A673 (cell line): ENCODE measurements around the gene ANKRD18B. TPM values are rescaled to one million over a fixed set of nuclear protein-coding genes. Genes with fewer than 3 reads are reported as not detected.
A peak's percentile ranks its signal among the peaks of the same experiment; 100 is the strongest.
"Not testable (repeated sequence)": the region's sequence is repeated elsewhere in the genome, so short reads cannot be mapped to it uniquely, and the experiment has no call there.

Experiments
- BruUV-seq: library from RNA; stranded (reverse); fragments of 400-500 nt; replicated peaks from 2 replicates; lab custom pipeline; 2021; lab: Mats Ljungman, UMichigan
- CTCF ChIA-PET: fragments of 300-600 bp; sonication (Branson Sonifier 250); formaldehyde crosslinking; loops from one replicate; lab custom pipeline; 2022; ENCODE audit warnings: antibody characterized with exemption; lab: Charles Lee
- POLR2A ChIA-PET: fragments of 300-600 bp; sonication (Branson Sonifier 250); formaldehyde crosslinking; loops from one replicate; lab custom pipeline; 2022; ENCODE audit warnings: antibody characterized with exemption; ENCODE audit not compliant: low non-redundant PET; lab: Charles Lee
- DNase-seq: peaks from one replicate; pipeline ENCODE4 v3.0.0-alpha.2; 2015; ENCODE audit warnings: low spot score
- H3K27ac ChIP-seq: fragments of 200-600 bp; sonication (generic); 2 replicates; pipeline ENCODE4 v1.5.1; 2016; ENCODE audit warnings: mixed run types, low read depth, mild to moderate bottlenecking, mixed read lengths, antibody characterized with exemption, low read length; ENCODE audit not compliant: poor library complexity, severe bottlenecking
- H3K27me3 ChIP-seq: fragments of 200-600 bp; sonication (generic); replicated peaks from 2 replicates; pipeline ENCODE4 v1.6.1; 2017; ENCODE audit warnings: mixed run types, low read depth, mild to moderate bottlenecking, mixed read lengths, antibody characterized with exemption, low read length; ENCODE audit not compliant: insufficient read depth, poor library complexity
- H3K36me3 ChIP-seq: fragments of 200-600 bp; sonication (generic); 2 replicates; pipeline ENCODE4 v1.6.1; 2016; ENCODE audit warnings: mixed run types, mild to moderate bottlenecking, mixed read lengths, antibody characterized with exemption, low read length; ENCODE audit not compliant: insufficient read depth, poor library complexity, severe bottlenecking
- H3K4me1 ChIP-seq: fragments of 200-600 bp; sonication (generic); 2 replicates; pipeline ENCODE4 v1.6.1; 2017; ENCODE audit warnings: mixed run types, mild to moderate bottlenecking, mixed read lengths, antibody characterized with exemption, low read length; ENCODE audit not compliant: insufficient read depth, poor library complexity, severe bottlenecking
- H3K4me3 ChIP-seq: fragments of 200-600 bp; sonication (generic); 2 replicates; pipeline ENCODE4 v1.5.1; 2016; ENCODE audit warnings: low read depth, mixed run types, mild to moderate bottlenecking, mixed read lengths, low read length; ENCODE audit not compliant: poor library complexity, severe bottlenecking
- H3K9me3 ChIP-seq: fragments of 200-600 bp; sonication (generic); 2 replicates; pipeline ENCODE4 v1.6.1; 2016; ENCODE audit warnings: mixed run types, low read depth, mild to moderate bottlenecking, mixed read lengths, antibody characterized with exemption, low read length; ENCODE audit not compliant: poor library complexity, severe bottlenecking
- CTCF ChIP-seq: fragments of 300-800, 200-600 bp; sonication (generic); conservative IDR thresholded peaks from 2 replicates; pipeline ENCODE4 v1.5.1; 2017; ENCODE audit warnings: low read depth, mild to moderate bottlenecking, antibody characterized with exemption, low read length, moderate library complexity, mixed read lengths
- EZH2 ChIP-seq: fragments of 200-600 bp; sonication (generic); IDR thresholded peaks from 2 replicates; pipeline ENCODE4 v1.6.1; 2017; ENCODE audit warnings: borderline replicate concordance, low read depth, mild to moderate bottlenecking, mixed read lengths, antibody characterized with exemption, low read length; ENCODE audit not compliant: poor library complexity, severe bottlenecking
- intact Hi-C: fragments of 100-400 bp; cut with micrococcal nuclease; formaldehyde crosslinking; loops from one replicate; pipeline ENCODE4 v1.10.0; 2022; ENCODE audit not compliant: unreplicated experiment
- total RNA-seq: library from RNA; stranded (reverse); gene quantifications from 2 replicates; pipeline ENCODE4 v1.2.3, GENCODE V29; 2021

ANKRD18B gene
- total RNA-seq, 1 experiment from 2014 or later = not detected

- POLR2A ChIA-PET = no interaction called here
- H3K4me3 ChIP-seq = no peak overlapping the region
- no TSS peak for BruUV-seq
- no peaks in the 10 kb centered on the region for H3K36me3 ChIP-seq
- no peak for DNase-seq
- CTCF ChIA-PET = interaction anchor here (0.8 kb wide), 1 partner anchor 183 kb away, joined by 4 read pairs; no protein-coding TSS in a partner anchor
- TF ChIP-seq EZH2 = no peak
- no peak for TF ChIP-seq CTCF
- no peaks in the 10 kb centered on the region for H3K9me3 ChIP-seq
- intact Hi-C loops = no loop called here
- no peaks in the 10 kb centered on the region for H3K4me1 ChIP-seq
- H3K27ac ChIP-seq = no peak overlapping the region
- H3K27me3 ChIP-seq = peaks cover 24% of the 10 kb centered on the region
These were observed 90.1 kb downstream of the ANKRD18B start for GRCh38 chr9:33614001-33614687.

- intact Hi-C loops, H3K9me3 ChIP-seq, H3K4me1 ChIP-seq, H3K36me3 ChIP-seq, DNase-seq, POLR2A ChIA-PET, H3K4me3 ChIP-seq, BruUV-seq, CTCF ChIA-PET, H3K27ac ChIP-seq: not testable (repeated sequence)
- peaks cover 13% of the 10 kb centered on the region for H3K27me3 ChIP-seq
These were observed 94.3 kb downstream of the ANKRD18B start for GRCh38 chr9:33618370-33618769.

GRCh38 chr9:33619666-33620404, 95.8 kb downstream of the ANKRD18B start:
- ChIA-PET CTCF (no interaction called here), POLR2A (interaction anchor here (0.6 kb wide), 1 partner anchor 644 kb away, joined by 3 read pairs; no protein-coding TSS in a partner anchor)
- Histone ChIP-seq H3K4me3 (no peak overlapping the region), H3K4me1 (no peaks in the 10 kb centered on the region), H3K27ac (no peak overlapping the region), H3K9me3 (no peaks in the 10 kb centered on the region), H3K36me3 (no peaks in the 10 kb centered on the region), H3K27me3 (peaks cover 8% of the 10 kb centered on the region)
- TF ChIP-seq EZH2 (no peak), CTCF (no peak)
- DNase-seq = peak; percentile 60
- no TSS peak for BruUV-seq
- intact Hi-C loops = loop anchor here (5.0 kb wide), 1 partner anchor 632 kb away; no protein-coding TSS in a partner anchor
